ENCODE measurements around the gene ADAP1. TPM values are rescaled to one million over a fixed set of nuclear protein-coding genes. Genes with fewer than 3 reads are reported as not detected.
"Not testable (repeated sequence)": the region's sequence is repeated elsewhere in the genome, so short reads cannot be mapped to it uniquely, and the experiment has no call there.

ADAP1 gene
- polyA plus RNA-seq, 1 donor = 3.2 TPM

DNA sequence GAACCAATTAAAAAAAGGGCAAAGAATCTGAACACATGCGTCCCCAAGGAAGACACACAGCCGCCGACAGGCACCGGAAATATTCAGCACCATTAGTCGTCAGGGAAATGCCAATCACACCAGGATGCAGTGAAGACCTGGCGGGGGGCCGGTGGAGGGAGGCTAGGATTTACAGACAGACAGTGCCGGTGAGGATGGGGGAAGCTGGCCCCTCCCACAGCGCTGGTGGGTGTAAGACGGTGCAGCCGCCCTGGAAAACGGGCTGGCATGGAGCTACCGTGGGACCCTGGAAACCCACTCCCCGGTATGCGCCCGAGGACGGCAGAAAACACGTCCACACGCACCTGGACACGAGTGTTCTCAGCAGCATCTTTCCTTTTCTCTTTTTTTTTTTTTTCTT lies 4.8 kb upstream of the ADAP1 start:
- no peak for DNase-seq (ENCODE audit: low read depth)

- DNase-seq (ENCODE audit: low read depth) = no peak
Observed at GRCh38 chr7:958221-959200, 4.0 kb upstream of the ADAP1 start.

GRCh38 chr7:957418-958220 lies 3.1 kb upstream of the ADAP1 start:
- DNase-seq (ENCODE audit: low read depth) = no peak

- no peak for DNase-seq (ENCODE audit: low read depth)
Observed at GRCh38 chr7:956031-956430, 1.6 kb upstream of the ADAP1 start.

- DNase-seq (ENCODE audit: low read depth) = no peak
Observed at GRCh38 chr7:953547-954327, 743 bp downstream of the ADAP1 start.

DNA sequence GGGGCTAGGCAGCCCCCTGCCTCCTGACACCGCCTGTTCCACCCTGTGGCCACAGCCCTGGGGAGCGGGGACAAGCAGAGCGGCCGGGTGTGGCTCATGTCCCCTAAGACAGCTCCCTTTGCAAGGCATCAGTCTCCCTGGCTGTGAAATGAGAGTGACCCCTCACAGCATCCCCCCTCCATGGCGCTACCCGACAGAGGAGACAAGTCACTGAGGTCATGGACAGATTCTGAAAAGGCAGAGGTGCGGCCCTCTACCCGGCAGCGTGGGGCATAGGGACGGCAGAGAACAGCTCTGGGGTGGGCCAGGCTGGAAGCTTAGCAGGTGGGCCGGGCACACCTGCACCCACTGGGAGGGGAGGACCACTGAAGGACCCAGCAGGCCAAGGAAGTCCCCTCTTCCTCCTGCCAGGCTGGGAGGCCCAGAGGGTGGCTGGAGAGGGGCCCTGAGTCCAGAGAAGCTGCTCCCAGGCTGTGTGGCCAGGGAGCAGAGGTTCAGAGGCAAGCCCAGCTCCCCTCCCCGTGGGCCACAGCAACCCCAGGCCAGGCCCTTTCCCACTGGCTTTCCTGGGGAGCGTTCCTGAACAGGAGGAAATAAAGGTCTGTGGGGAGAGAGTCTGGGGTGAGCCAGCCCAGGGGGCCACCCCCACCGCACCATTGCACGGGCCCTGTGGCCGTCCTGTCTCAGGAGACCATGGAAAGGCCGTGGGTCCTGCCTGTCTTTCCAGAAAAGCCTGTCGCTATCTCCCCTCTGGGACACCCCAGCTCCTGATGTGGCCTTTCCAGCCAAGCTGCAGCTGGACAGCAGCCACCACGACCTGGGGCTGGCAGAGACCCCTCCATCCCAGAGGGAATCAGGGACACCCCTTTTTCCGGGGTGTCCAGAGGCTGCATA lies 1.7 kb downstream of the ADAP1 start:
- no peak for DNase-seq (ENCODE audit: low read depth)

- DNase-seq (ENCODE audit: low read depth) = no peak
Observed at GRCh38 chr7:951881-952547, 2.5 kb downstream of the ADAP1 start.

- no peak for DNase-seq (ENCODE audit: low read depth)
Observed at GRCh38 chr7:949021-949934, 5.2 kb downstream of the ADAP1 start.

DNA sequence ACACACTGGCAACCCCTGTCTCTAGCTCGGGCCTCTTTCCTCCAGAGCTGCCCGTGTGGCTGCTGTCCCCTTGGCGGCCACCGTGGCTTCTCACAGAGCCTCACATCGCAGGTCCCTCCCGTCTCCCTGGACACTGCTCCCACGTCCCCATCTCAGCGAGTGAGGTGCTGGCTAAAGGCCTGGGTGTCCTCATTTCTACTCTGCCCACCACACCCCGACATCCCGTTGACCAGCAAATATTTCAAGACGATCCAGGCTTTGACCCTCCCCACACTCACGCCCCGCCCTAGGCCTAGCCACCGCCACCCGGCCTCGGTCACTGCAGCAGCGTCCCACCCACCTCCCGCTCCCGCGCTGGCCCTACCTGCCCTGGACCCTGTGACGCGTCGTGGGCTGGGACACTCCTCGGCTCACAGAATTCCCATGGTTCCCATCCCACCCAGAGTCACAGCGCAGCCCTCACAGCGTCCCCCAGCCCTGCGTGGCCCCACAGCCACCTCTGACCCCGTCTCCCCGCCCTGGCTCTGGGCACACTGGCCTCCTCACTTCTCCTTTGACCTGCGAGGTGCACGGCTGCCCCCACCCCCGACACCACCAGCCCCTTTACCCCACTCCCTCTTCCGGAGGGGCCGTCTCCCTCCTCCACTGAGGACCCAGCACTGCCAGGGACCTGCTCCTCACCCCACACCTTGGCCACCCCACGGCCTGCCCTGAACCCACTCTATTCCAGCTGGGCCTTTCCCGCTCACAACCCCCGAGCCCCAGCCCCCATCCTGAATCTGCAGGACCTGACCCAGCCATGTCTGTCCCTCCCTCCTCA lies 6.9 kb downstream of the ADAP1 start:
- DNase-seq (ENCODE audit: low read depth) = no peak

DNA sequence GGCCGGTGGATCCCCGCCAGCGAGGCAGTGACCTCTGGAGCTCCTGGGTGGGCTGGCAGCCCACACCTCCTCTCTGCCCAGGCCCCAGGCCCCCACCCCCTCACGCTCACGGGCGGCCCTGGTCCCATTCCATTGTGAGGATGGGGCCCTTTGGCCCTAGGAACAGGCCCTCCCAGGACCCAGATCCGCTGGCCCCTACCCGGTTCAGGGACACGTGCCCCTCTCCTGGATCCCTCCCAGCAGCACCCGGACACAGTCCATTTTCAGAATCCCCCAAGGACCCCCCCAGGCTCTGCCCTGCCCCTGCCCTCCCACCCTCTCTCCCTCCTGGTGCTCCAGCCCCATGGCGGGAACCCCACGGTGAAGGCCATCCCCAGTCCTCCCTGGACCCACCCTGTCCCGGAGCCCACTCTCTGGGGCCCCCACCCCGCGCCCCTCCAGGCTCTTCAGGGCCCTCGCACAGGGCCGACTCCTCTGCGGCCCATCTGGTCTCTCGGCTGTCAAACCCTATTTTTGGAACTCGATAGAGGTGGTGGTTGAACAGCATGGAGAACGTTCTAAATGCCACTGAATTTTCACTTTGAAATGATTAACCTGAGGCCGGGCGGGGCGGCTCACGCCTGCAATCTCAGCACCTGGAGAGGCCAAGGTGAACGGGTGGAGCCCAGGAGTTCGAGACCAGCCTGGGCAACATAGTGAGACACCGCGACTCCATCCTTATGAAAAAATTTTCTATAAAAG lies 8.1 kb downstream of the ADAP1 start:
- no peak for DNase-seq (ENCODE audit: low read depth)

DNA sequence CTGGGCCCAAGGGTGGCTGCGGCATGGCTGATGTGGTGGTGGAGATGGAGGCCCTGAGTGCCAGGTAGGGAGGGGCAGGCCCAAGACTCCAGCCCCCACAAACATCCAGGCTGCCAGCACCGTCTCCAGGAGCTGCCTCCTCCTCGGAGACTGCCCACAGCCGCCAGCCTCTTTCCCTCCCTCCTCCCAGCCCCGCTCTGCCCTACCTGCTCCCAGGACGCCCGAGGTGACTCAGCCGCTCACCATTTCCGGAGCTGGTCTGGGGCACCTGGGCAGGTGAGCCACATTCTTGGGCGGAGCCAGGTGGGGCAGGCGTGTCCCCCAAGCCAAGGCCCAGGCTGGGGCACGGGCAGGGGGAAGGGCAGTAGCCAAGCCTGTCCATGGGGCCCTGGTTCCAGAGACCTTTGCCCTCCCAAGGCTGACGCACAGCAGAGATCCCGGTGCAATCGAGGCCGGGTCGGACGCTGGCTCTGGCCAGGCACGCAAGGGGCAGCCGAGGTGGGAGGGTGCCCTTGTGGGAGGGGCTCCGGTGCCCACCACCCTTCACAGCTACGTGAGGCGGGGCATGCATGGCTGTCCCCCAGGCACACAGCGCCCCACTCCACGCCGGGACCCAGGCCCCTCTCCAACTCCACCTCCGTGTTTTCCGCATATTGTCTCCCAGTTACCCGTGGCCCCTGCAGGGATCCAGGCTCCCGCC lies 8.8 kb downstream of the ADAP1 start:
- DNase-seq (ENCODE audit: low read depth) = no peak

- no peak for DNase-seq (ENCODE audit: low read depth)
Observed at GRCh38 chr7:945147-945555, 9.3 kb downstream of the ADAP1 start.

DNA sequence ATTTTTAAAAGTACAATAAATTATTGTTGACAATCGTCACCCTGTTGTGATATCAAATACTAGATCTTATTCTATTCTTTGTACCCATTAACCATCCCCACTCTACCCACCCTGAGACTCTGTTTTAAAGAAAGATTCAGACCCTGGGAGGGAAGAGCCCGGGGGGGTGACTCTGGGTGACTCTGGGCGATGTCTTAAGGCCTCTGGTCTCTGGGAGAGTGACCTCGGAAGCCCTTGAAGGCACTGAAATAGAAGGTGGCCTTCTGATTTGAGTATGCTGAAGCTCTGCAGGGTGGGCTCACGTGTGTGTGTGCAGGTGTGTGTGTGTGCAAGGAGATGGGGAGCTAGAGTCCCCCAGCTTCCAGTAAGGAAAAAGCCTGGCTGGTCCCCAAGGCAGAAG lies 9.7 kb downstream of the ADAP1 start:
- DNase-seq (ENCODE audit: low read depth) = no peak

DNA sequence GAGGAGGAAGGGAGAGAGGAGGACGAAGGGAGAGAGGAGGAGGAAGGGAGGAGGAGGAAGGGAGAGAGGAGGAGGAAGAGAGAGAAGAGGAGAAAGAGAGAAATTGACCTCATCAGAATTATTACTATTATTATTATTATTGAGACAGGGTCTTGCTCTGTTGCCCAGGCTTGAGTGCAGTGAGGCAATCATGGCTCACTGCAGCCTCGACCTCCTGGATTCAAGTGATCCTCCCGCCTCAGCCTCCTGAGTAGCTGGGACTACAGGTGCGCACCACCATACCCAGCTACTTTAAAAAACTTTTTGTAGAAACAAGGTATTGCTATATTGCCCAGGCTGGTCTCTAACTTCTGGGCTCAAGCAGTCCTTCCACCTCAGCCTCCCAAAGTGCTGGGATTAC lies 10.7 kb downstream of the ADAP1 start:
- DNase-seq (ENCODE audit: low read depth) = not testable (repeated sequence)

GRCh38 chr7:940599-941408 lies 13.7 kb downstream of the ADAP1 start:
- no peak for DNase-seq (ENCODE audit: low read depth)

DNA sequence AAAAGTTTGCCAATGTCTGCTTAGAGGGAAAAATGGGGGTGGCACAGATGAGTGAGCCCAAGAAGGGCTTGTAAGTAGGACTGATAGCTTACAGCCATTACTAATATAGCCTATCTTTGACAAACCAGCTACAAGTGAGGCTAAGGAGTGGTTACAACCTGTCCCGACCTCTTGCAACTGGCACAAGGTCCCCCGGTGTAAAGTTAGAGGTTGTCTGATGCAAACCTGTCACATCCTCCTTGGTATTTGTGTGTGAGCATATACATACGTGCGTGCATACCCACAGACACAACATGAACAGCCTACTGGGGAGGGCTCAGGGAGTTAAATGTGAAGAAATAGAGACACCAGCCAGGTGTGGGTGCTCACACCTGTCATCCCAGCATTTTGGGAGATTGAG lies 14.6 kb downstream of the ADAP1 start:
- no peak for DNase-seq (ENCODE audit: low read depth)
